ENCODE data around the gene SLC43A2. TPM values are rescaled to one million over a fixed set of nuclear protein-coding genes. Genes with fewer than 3 reads are reported as not detected.

Gene SLC43A2
- total and polyA plus RNA-seq, 4 donors: 27.0 to 125 (median 68.6) TPM

DNA sequence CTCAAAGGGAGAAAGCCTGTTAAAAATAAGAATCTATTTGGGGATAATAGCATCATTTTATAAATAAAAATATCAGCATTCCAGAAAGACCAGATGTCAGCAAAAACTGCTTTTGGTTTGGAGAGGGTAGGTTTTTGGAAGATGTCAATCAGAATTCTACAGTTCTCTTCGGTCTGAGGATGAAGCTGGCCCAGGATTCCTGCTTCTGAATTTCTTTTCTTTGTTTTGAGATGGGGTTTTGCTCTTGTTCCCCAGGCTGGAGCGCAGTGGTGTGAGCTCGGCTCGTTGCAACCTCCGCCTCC is 35.1 kb downstream of the SLC43A2 start:
- 92 to 95% methylated on average over 5 of the region's 5 CpGs for WGBS, 2 donors
- H3K9ac ChIP-seq (ENCODE audit: insufficient read depth in 1 of 2, low read length in 2 of 2): no peak overlapping the region
- TF ChIP-seq, protein P1, sequence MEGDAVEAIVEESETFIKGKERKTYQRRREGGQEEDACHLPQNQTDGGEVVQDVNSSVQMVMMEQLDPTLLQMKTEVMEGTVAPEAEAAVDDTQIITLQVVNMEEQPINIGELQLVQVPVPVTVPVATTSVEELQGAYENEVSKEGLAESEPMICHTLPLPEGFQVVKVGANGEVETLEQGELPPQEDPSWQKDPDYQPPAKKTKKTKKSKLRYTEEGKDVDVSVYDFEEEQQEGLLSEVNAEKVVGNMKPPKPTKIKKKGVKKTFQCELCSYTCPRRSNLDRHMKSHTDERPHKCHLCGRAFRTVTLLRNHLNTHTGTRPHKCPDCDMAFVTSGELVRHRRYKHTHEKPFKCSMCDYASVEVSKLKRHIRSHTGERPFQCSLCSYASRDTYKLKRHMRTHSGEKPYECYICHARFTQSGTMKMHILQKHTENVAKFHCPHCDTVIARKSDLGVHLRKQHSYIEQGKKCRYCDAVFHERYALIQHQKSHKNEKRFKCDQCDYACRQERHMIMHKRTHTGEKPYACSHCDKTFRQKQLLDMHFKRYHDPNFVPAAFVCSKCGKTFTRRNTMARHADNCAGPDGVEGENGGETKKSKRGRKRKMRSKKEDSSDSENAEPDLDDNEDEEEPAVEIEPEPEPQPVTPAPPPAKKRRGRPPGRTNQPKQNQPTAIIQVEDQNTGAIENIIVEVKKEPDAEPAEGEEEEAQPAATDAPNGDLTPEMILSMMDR (IDR thresholded peaks at IDR 0.05; ENCODE audit: control extremely low read depth, extremely low read depth): no peak
- H3K27me3 ChIP-seq (ENCODE audit: control insufficient read depth in 3 of 3, insufficient read depth in 3 of 3, low read length in 2 of 3): no peaks in the 10 kb centered on the region
- peaks cover 0 to 7% (median 0%) of the 10 kb centered on the region in 5 donors for H3K4me1 ChIP-seq (ENCODE audit: control insufficient read depth in 5 of 5, insufficient read depth in 5 of 5, low read length in 5 of 5)
- DNase-seq (no peak), ATAC-seq (ENCODE audit: insufficient read depth, low FRiP score) (no peak)
- peaks cover 0 to 22% (median 0%) of the 10 kb centered on the region in 4 donors for H3K36me3 ChIP-seq (ENCODE audit: control insufficient read depth in 4 of 4, insufficient read depth in 4 of 4, low read length in 4 of 4)
- no peak overlapping the region for H3K4me3 ChIP-seq
- H3K27ac ChIP-seq (ENCODE audit: low read depth in 1 of 2, low read length in 1 of 2): no peak overlapping the region
- H3K9me3 ChIP-seq (ENCODE audit: control insufficient read depth in 4 of 4, insufficient read depth in 3 of 4, low read length in 3 of 4): no peaks in the 10 kb centered on the region

DNA sequence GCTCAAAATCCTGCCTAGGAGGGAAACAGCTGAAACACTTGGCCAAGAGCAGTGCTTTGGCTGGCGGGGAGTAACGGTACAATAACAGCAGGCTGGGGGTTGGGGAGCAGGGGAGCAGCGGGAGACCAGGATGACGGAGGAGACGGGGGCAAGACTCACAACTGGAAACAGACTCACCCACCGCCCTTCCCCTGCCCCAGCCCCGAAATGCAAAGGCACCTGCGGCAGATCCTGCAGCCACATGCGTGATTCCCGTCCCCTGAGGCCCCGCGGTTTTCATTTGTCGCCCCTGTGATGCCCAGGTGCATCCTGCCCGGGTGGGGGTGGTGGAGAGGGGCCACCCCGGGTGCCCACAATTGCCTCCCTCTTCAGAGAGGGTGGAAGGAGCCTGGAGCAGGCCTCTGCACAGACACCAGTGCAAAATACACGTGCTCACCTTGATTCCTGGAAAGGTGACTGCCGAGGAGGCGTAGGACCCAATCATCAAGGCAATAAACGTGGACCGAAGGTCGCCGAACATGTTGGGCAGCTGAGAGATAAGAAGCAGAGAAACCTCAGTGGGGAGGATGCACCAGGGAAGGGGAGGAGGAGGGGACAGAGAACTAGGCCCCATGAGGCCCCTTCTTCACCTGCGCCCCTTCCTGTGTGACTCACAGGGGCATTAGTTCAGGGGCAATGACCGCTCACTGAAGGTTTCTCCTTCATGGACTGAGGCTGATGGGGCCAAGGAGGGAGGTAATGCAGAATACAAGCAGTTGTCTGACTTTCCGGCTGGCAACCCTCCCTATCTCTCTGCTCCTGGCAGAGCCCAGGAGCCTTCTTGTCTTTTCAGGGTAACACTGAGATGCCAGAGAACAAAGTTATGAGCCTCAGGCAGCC is 35.6 kb downstream of the SLC43A2 start:
- Histone ChIP-seq H3K4me1 (ENCODE audit: control insufficient read depth in 5 of 5, insufficient read depth in 5 of 5, low read length in 5 of 5) (peaks cover 0 to 7% (median 0%) of the 10 kb centered on the region in 5 donors), H3K36me3 (ENCODE audit: control insufficient read depth in 4 of 4, insufficient read depth in 4 of 4, low read length in 4 of 4) (peaks cover 0 to 23% (median 0%) of the 10 kb centered on the region in 4 donors), H3K27me3 (ENCODE audit: control insufficient read depth in 3 of 3, insufficient read depth in 3 of 3, low read length in 2 of 3) (no peaks in the 10 kb centered on the region), H3K9ac (ENCODE audit: insufficient read depth in 1 of 2, low read length in 2 of 2) (no peak overlapping the region), H3K27ac (ENCODE audit: low read depth in 1 of 2, low read length in 1 of 2) (no peak overlapping the region), H3K9me3 (ENCODE audit: control insufficient read depth in 4 of 4, insufficient read depth in 3 of 4, low read length in 3 of 4) (no peaks in the 10 kb centered on the region), H3K4me3 (no peak overlapping the region)
- TF ChIP-seq, protein P1 (IDR thresholded peaks at IDR 0.05; ENCODE audit: control extremely low read depth, extremely low read depth): no peak
- 40 to 67% methylated on average over 23 to 25 of the region's 25 CpGs for WGBS, 2 donors
- DNase-seq: no peak
- ATAC-seq (ENCODE audit: insufficient read depth, low FRiP score): no peak

DNA sequence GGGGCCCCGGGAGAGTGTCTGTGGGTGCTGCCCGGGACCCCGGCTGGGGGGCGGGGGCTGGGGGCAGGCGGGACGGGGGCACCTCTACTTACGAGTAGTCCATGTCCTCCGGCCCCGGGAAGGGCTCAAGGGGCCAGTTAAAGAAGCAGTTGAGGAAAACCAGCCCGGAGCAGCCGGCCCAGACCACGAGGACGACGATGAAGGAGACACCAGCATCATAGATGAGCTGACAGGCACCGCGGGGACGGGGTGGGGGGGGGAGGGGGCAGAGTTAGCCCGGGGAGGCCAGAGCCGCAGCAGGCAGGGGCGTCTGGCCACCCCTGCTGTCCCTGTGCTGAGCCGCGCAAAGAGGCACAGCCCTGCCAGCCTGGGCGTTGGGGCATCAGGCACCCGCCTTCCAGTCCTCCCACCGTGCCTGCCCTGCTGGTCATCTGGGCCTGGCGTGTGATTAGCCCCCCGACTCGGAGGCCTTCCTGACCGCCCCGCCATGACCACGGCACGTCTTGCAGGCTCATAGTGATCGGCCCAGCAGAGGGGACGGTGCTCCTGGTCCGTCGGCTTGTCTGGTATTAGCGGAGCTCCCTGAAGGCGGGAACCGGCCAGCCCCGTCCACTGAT is 37.1 kb downstream of the SLC43A2 start:
- TF ChIP-seq, protein P1 (IDR thresholded peaks at IDR 0.05; ENCODE audit: control extremely low read depth, extremely low read depth): no peak
- 89 to 90% methylated on average over 37 to 40 of the region's 40 CpGs for WGBS, 2 donors
- Histone ChIP-seq H3K27me3 (ENCODE audit: control insufficient read depth in 3 of 3, insufficient read depth in 3 of 3, low read length in 2 of 3) (no peaks in the 10 kb centered on the region), H3K27ac (ENCODE audit: low read depth in 1 of 2, low read length in 1 of 2) (no peak overlapping the region), H3K4me3 (no peak overlapping the region), H3K9me3 (ENCODE audit: control insufficient read depth in 4 of 4, insufficient read depth in 3 of 4, low read length in 3 of 4) (no peaks in the 10 kb centered on the region), H3K4me1 (ENCODE audit: control insufficient read depth in 5 of 5, insufficient read depth in 5 of 5, low read length in 5 of 5) (peaks cover 0 to 7% (median 0%) of the 10 kb centered on the region in 5 donors), H3K36me3 (ENCODE audit: control insufficient read depth in 4 of 4, insufficient read depth in 4 of 4, low read length in 4 of 4) (peaks cover 0 to 28% (median 0%) of the 10 kb centered on the region in 4 donors), H3K9ac (ENCODE audit: insufficient read depth in 1 of 2, low read length in 2 of 2) (no peak overlapping the region)
- DNase-seq (no peak), ATAC-seq (ENCODE audit: insufficient read depth, low FRiP score) (no peak)
